Fibroblast of villous mesenchyme (primary cell): ENCODE results near the gene MET. TPM values are rescaled to one million over a fixed set of nuclear protein-coding genes. Genes with fewer than 3 reads are reported as not detected.
"Not testable (repeated sequence)": the region's sequence is repeated elsewhere in the genome, so short reads cannot be mapped to it uniquely, and the experiment has no call there.

Experiments used
- DNase-seq: peaks from one replicate; pipeline ENCODE4 v3.0.0-alpha.2; 2010; ENCODE audit warnings: low read depth
- H3K4me3 ChIP-seq: 2 replicates; pipeline ENCODE4 v1.5.1; 2011; ENCODE audit warnings: low read depth, mild to moderate bottlenecking, low read length
- CTCF ChIP-seq: IDR thresholded peaks from 2 replicates; pipeline ENCODE4 v1.5.1; 2012; ENCODE audit warnings: low read depth, mild to moderate bottlenecking, low read length; ENCODE audit not compliant: insufficient read depth
- total RNA-seq: library from RNA; depleted of rRNA; stranded (reverse); fragments of >200 nt; gene quantifications from 2 replicates; pipeline ENCODE4 v1.2.3, GENCODE V29; 2012

The MET gene
- total RNA-seq, 1 donor = 48.8 TPM

- DNase-seq = no peak
- no peak for TF ChIP-seq CTCF
- no peak overlapping the region for H3K4me3 ChIP-seq
Measured at GRCh38 chr7:116752305-116753074, 80.5 kb downstream of the MET start.

- H3K4me3 ChIP-seq = no peak overlapping the region
- DNase-seq = no peak
- TF ChIP-seq CTCF = no peak
Measured at GRCh38 chr7:116753130-116753529, 81.1 kb downstream of the MET start.

GRCh38 chr7:116754186-116754585 is 82.2 kb downstream of the MET start:
- no peak for TF ChIP-seq CTCF
- no peak for DNase-seq
- no peak overlapping the region for H3K4me3 ChIP-seq

- TF ChIP-seq CTCF = no peak
- no peak overlapping the region for H3K4me3 ChIP-seq
- no peak for DNase-seq
Measured at GRCh38 chr7:116757283-116757682, 85.3 kb downstream of the MET start.

GRCh38 chr7:116759642-116760041 is 87.6 kb downstream of the MET start:
- not testable (repeated sequence) for DNase-seq, H3K4me3 ChIP-seq

- no peak for TF ChIP-seq CTCF
- no peak overlapping the region for H3K4me3 ChIP-seq
- DNase-seq = no peak
Measured at GRCh38 chr7:116762971-116763370, 91.0 kb downstream of the MET start.

GRCh38 chr7:116763647-116764046 is 91.7 kb downstream of the MET start:
- DNase-seq = no peak
- no peak for TF ChIP-seq CTCF
- H3K4me3 ChIP-seq = no peak overlapping the region
